HFFc6 (cell line): ENCODE results near the gene RELT. TPM values are rescaled to one million over a fixed set of nuclear protein-coding genes. Genes with fewer than 3 reads are reported as not detected.

Source experiments
- DNase-seq: peaks from one replicate; pipeline ENCODE4 v3.0.0-alpha.2; 2018
- H3K27ac Mint-ChIP-seq: 2 replicates; pipeline ENCODE4 v1.8.0; 2020; ENCODE audit warnings: mild to moderate bottlenecking, mixed read lengths
- H3K27me3 Mint-ChIP-seq: 2 replicates; pipeline ENCODE4 v1.8.0; 2021; ENCODE audit warnings: mild to moderate bottlenecking, moderate library complexity, mixed read lengths; ENCODE audit not compliant: insufficient read depth
- H3K36me3 Mint-ChIP-seq: 2 replicates; pipeline ENCODE4 v1.8.0; 2021; ENCODE audit warnings: low read depth, mixed read lengths
- H3K4me1 Mint-ChIP-seq: 2 replicates; pipeline ENCODE4 v1.8.0; 2020; ENCODE audit warnings: low read depth, mixed read lengths
- H3K4me3 Mint-ChIP-seq: 2 replicates; pipeline ENCODE4 v1.8.0; 2020; ENCODE audit warnings: mild to moderate bottlenecking, moderate library complexity, mixed read lengths
- H3K9me3 Mint-ChIP-seq: 2 replicates; pipeline ENCODE4 v1.8.0; 2020; ENCODE audit warnings: mild to moderate bottlenecking, mixed read lengths
- CTCF ChIP-seq: fragments of 200-600 bp; sonication (generic); IDR thresholded peaks from 2 replicates; pipeline ENCODE4 v1.5.0; 2021; ENCODE audit warnings: antibody characterized with exemption, mild to moderate bottlenecking
- long read RNA-seq: library from polyadenylated mRNA; unstranded; transcript quantifications from one replicate; pipeline ENCODE4 v2.0.0, GENCODE V29; 2019
- total RNA-seq, 6 experiments: library from RNA; stranded (reverse); fragmentation: NEBNext Ultra II Directional; extraction: Animal tissue kit (Norgen Biotek cat#: 25700); gene quantifications; 2 replicates in 1 of 6; 3 replicates in 5 of 6; pipeline ENCODE4 v1.2.3, GENCODE V29; 2021

The RELT gene, protein sequence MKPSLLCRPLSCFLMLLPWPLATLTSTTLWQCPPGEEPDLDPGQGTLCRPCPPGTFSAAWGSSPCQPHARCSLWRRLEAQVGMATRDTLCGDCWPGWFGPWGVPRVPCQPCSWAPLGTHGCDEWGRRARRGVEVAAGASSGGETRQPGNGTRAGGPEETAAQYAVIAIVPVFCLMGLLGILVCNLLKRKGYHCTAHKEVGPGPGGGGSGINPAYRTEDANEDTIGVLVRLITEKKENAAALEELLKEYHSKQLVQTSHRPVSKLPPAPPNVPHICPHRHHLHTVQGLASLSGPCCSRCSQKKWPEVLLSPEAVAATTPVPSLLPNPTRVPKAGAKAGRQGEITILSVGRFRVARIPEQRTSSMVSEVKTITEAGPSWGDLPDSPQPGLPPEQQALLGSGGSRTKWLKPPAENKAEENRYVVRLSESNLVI
- total RNA-seq = 1 to 10 TPM; 6.2 to 7.7 (median 7.0) TPM
- long read RNA-seq, partial matches to known transcripts = 1 of 7 reads
- long read RNA-seq, other reads (novel, unspliced or antisense) = 2 of 7 reads

- Mint-ChIP-seq H3K27me3 (peaks cover 25% of the 10 kb centered on the region), H3K4me1 (peaks cover 38% of the 10 kb centered on the region), H3K4me3 (peak within 1 kb of the TSS; percentile 94), H3K9me3 (0 out of 2 replicates have a peak, but pooled peaks cover 4% of the 10 kb centered on the region), H3K36me3 (0 out of 2 replicates have a peak, but pooled peaks cover 5% of the 10 kb centered on the region), H3K27ac (peak within 1 kb of the TSS; percentile 89)
- peak; percentile 82 for DNase-seq
- peak; percentile 94 for TF ChIP-seq CTCF
Observed at GRCh38 chr11:73376160-73376802, at the start of gene RELT. TSS of gene RELT (plus strand) at chr11:73376399. CDS start at chr11:73389137, 12,738 bp downstream.

DNA sequence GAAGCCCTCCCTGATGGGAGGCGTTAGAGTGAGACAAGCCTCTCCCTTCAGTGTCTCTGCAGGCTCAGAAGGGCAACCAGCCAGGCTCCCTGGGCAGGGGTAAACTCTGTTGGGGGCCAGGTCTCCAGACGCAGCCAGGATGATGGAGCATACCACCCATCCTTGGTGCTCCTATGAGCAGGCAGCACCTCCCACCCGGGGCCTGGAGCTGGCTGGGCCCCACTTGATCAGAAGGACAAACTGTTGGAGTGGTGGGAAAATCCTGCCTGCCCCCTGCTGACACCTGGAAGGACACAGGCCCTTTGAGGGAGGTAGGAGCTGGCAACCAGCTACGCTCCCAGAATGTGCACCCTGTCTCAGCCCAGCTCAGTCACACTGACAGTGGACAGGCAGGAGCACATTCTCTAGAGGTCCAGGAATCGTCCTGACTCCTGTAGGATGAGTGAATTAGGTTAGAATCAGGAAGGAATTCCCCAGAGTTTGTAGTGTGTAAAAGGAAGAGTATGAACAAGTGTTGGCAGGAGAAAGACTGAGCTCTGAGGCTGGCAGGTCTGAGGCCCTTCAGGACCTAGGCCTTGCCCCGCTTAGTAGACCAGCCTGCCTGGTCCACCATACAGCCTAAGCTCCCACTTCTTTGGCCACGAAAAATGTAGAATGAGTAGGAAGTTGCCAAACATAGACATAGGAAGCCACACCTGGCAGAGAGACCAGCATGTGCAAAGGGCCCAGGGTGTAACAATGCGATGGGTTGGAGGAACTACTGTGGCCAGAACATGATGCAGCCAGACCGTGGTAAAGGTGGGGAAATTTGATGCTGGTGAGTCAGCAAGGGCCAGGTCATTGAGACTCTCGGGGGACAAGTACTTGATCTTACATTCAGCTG, 49.0 kb upstream of the RELT start:
- Mint-ChIP-seq H3K27me3 (peaks cover 3% of the 10 kb centered on the region), H3K27ac (peak overlapping the region; percentile 73), H3K36me3 (peaks cover 31% of the 10 kb centered on the region), H3K9me3 (no peaks in the 10 kb centered on the region), H3K4me1 (peaks cover 97% of the 10 kb centered on the region), H3K4me3 (peak overlapping the region; percentile 40)
- no peak for TF ChIP-seq CTCF
- no peak for DNase-seq

- Mint-ChIP-seq H3K27ac (peak overlapping the region; percentile 73), H3K4me1 (peaks cover 97% of the 10 kb centered on the region), H3K9me3 (no peaks in the 10 kb centered on the region), H3K27me3 (peaks cover 7% of the 10 kb centered on the region), H3K36me3 (peaks cover 31% of the 10 kb centered on the region), H3K4me3 (no peak overlapping the region; the same call in 1 of the 2 replicates)
- no peak for TF ChIP-seq CTCF
- DNase-seq = no peak
Observed at GRCh38 chr11:73327812-73328364, 48.3 kb upstream of the RELT start.

GRCh38 chr11:73330569-73331093, 45.6 kb upstream of the RELT start:
- DNase-seq = peak; percentile 52
- peak overlapping the region; percentile 84 for H3K27ac Mint-ChIP-seq
- H3K36me3 Mint-ChIP-seq = peaks cover 25% of the 10 kb centered on the region
- TF ChIP-seq CTCF = peak; percentile 66
- H3K27me3 Mint-ChIP-seq = peaks cover 6% of the 10 kb centered on the region
- peaks cover 98% of the 10 kb centered on the region for H3K4me1 Mint-ChIP-seq
- H3K4me3 Mint-ChIP-seq = peak overlapping the region; percentile 40
- no peaks in the 10 kb centered on the region for H3K9me3 Mint-ChIP-seq
